Measurements from ENCODE around the gene MPHOSPH9. TPM values are rescaled to one million over a fixed set of nuclear protein-coding genes. Genes with fewer than 3 reads are reported as not detected.

MPHOSPH9 gene
- total RNA-seq, 4 donors from 2014 or later: 21.6 to 53.6 (median 39.1) TPM

DNA sequence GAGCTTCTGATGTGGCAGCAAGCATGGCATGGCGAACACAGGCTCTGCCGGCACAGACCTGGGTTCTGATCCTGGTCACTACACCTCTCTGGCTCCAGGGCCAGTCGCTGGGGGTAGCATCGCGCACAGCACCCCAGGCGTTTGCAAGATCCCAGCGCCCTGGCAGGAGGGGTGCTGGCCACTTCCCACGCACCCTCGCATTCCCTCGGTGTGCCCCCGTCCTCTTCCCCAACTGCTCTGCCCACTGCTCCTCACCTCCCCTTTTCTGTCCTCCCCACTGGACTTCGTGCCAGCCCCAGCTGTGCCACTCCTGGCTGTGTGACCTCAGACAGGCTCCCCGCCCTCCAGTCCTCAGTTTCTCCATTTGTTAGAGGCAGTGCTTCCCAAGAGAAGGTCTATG lies 35.9 kb upstream of the MPHOSPH9 start:
- Histone ChIP-seq H3K36me3 (peaks cover 0 to 8% of the 10 kb centered on the region in 2 donors), H3K4me1 (peaks cover 19 to 21% of the 10 kb centered on the region in 2 donors), H3K9me3 (no peaks in the 10 kb centered on the region), H3K27me3 (no peaks in the 10 kb centered on the region), H3K27ac (peak overlapping the region; percentile 55 to 85 (median 68)), H3K4me3 (replicated peaks in 1 of 3) (no peak overlapping the region)
- TF ChIP-seq, protein P1, sequence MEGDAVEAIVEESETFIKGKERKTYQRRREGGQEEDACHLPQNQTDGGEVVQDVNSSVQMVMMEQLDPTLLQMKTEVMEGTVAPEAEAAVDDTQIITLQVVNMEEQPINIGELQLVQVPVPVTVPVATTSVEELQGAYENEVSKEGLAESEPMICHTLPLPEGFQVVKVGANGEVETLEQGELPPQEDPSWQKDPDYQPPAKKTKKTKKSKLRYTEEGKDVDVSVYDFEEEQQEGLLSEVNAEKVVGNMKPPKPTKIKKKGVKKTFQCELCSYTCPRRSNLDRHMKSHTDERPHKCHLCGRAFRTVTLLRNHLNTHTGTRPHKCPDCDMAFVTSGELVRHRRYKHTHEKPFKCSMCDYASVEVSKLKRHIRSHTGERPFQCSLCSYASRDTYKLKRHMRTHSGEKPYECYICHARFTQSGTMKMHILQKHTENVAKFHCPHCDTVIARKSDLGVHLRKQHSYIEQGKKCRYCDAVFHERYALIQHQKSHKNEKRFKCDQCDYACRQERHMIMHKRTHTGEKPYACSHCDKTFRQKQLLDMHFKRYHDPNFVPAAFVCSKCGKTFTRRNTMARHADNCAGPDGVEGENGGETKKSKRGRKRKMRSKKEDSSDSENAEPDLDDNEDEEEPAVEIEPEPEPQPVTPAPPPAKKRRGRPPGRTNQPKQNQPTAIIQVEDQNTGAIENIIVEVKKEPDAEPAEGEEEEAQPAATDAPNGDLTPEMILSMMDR (IDR thresholded peaks at IDR 0.05): no peak
- TF ChIP-seq POLR2A (IDR thresholded peaks at IDR 0.05): no peak
- WGBS, 2 donors: 89 to 94% methylated on average over 11 to 13 of the region's 13 CpGs
- DNase-seq: no peak
- intact Hi-C loops (cut with DNase I): no loop called here

DNA sequence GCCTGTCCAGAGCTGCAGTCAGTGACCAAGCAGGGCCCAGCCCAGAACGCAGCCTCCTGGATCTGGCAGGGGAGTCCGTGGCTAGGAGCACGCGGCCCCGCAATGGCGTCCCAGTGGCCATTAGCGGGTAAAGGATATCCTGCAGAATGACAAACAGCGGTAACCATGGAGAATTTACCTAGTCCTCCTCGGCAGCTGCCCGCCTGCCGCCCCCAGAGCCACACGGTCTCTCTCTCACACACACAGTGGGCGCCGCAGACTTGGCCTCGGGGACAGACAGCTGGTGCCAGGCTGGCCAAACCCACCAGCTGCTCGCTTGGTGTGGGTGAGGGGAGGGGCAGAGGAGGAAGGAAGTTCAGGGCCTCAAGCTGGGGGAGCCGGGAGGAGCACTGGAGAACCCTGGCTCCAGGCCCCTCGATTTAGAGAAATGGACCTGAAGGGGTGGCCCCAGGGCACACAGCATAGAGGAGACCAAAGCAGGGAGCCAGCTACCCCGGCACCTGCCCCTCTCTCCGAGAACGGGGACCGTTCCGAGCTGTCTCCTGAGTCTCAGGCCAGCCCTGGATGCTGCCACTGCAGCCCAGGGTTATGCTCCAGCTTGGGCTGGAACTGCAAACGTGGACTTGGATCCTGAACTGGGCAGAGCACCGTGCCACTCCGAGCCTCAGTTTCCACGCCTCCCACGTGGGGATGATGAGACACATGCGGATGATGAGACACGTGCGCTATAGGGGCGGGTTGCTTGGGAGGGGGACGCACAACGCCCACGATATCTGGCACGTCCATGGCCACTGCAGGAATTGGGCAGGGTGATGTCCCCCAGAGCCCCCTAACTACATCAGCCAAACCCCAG lies 35.3 kb upstream of the MPHOSPH9 start:
- DNase-seq: no peak
- peaks cover 19 to 21% of the 10 kb centered on the region in 2 donors for H3K4me1 ChIP-seq
- H3K27ac ChIP-seq: peak overlapping the region in 1 of 3 donors; percentile 20
- peaks cover 0 to 12% of the 10 kb centered on the region in 2 donors for H3K36me3 ChIP-seq
- intact Hi-C loops (cut with DNase I): no loop called here
- TF ChIP-seq, protein P1 (IDR thresholded peaks at IDR 0.05): no peak
- TF ChIP-seq POLR2A (IDR thresholded peaks at IDR 0.05): no peak
- WGBS, 2 donors: 53 to 68% methylated on average over 12 to 23 of the region's 36 CpGs
- no peaks in the 10 kb centered on the region for H3K9me3 ChIP-seq
- H3K27me3 ChIP-seq: no peaks in the 10 kb centered on the region
- H3K4me3 ChIP-seq (replicated peaks in 1 of 3): no peak overlapping the region

DNA sequence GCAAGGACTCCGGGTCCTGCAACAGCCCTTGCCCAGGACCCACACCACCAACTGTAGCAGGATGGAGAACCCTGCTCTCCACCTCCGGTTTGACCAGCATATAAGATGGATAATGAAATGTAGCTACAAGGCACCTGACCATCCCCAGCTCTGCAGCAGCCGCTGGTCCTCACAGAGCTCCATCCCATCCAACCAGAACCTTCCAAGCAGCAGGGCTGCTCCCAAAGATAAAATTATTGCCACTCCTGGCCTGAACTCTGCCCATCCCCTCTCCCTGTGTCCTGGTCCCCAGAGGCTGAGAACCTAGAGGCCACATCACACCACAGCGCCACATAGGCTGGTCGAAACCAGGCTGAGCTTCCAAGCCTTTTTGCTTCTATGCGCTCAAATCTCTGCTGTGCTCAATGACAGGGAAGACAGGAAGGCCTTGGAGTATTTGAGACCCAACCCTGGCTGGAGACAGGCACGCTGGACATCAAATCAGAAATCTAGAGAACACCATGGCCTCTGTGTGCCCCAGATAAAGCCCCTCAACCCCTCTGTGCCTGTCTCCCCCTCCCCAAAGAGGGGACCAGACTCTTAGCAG lies 34.5 kb upstream of the MPHOSPH9 start:
- Histone ChIP-seq H3K27ac (no peak overlapping the region), H3K27me3 (no peaks in the 10 kb centered on the region), H3K9me3 (no peaks in the 10 kb centered on the region), H3K4me1 (peaks cover 19 to 21% of the 10 kb centered on the region in 2 donors), H3K4me3 (replicated peaks in 1 of 3) (no peak overlapping the region), H3K36me3 (peaks cover under 1 to 13% of the 10 kb centered on the region in 2 donors)
- DNase-seq: no peak
- intact Hi-C loops (cut with DNase I): no loop called here
- WGBS, 2 donors: 89 to 96% methylated on average over 6 of the region's 7 CpGs
- no peak for TF ChIP-seq POLR2A (IDR thresholded peaks at IDR 0.05)
- TF ChIP-seq, protein P1 (IDR thresholded peaks at IDR 0.05): no peak

DNA sequence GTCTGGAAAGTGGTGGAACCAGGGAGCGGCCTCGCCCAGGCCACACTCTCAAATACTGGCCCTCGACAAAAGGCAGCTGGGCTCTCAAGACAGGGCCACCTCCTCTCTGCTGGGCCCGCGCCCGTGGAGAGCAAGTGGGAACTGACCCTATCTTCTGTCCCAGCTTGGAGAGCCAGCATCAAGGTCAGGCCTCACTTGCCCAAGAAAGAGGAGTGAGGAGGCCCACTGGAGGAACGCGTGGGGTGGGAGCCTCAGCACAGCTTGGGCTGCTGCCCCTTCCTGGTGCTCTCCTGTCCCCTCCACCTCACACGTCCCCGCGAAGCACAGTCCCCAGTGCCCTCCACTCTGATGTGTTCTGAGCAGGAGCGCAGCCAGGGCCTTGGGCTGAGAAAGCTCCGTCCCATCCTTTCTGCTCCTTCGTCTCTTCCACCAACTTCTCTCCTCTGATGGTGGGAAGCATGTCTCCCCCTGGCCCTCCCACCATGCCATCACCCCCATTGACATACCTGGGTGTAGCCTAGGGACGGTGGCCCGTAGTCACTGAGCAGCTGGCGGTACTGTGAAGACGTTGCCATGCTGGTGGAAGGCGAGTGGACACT lies 33.8 kb upstream of the MPHOSPH9 start:
- Histone ChIP-seq H3K36me3 (peaks cover 7 to 18% of the 10 kb centered on the region in 2 donors), H3K9me3 (no peaks in the 10 kb centered on the region), H3K27me3 (no peaks in the 10 kb centered on the region), H3K27ac (no peak overlapping the region), H3K4me1 (peaks cover 15 to 21% of the 10 kb centered on the region in 2 donors), H3K4me3 (replicated peaks in 1 of 3) (no peak overlapping the region)
- DNase-seq: no peak
- TF ChIP-seq, protein P1 (IDR thresholded peaks at IDR 0.05): no peak
- no peak for TF ChIP-seq POLR2A (IDR thresholded peaks at IDR 0.05)
- 92 to 93% methylated on average over 13 to 18 of the region's 19 CpGs for WGBS, 2 donors
- intact Hi-C loops (cut with DNase I): no loop called here

Measured in thyroid gland (tissue), 4 donors.